GM12892 (cell line): ENCODE data around the gene EPB41L1.

Experiments
- DNase-seq: peaks from one replicate; pipeline ENCODE4 v3.0.0; 2011; ENCODE audit not compliant: insufficient read length
- FAIRE-seq: peaks from 2 replicates; lab custom pipeline; 2011; peaks lifted over from hg19 to GRCh38; lab: Jason Lieb, UNC
- POLR2A ChIP-seq: IDR thresholded peaks from 2 replicates; pipeline ENCODE4 v1.6.1; 2011; ENCODE audit warnings: low read depth, low read length, control low read depth
- POLR2AphosphoS5 ChIP-seq: IDR thresholded peaks from 2 replicates; pipeline ENCODE4 v1.6.1; 2011; ENCODE audit warnings: low read depth, low read length, control low read depth
- TAF1 ChIP-seq: IDR thresholded peaks from 2 replicates; pipeline ENCODE4 v1.6.1; 2011; ENCODE audit warnings: low read depth, mild to moderate bottlenecking, control low read depth, low read length, borderline replicate concordance

Gene EPB41L1

DNA sequence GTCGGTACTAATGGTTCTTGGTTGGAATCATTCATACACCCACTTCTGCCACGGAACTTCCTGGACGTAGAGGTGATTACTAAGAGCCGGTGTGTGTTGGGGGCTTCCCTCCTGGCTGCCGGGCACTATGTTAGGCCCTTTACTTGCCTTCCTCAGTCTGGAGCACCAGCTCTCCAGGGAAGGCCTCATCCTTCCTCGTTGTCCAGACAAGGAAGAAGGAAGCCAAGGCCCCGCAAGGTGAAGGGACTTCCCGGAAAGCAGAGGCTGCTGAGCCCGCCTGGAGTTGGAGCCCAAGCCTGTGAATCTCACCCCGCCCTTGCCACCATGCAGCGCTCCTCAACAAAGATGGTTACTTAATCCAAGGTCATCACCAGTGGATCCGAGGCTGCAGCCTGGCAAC lies 107.9 kb downstream of the EPB41L1 start:
- FAIRE-seq = no peak
- DNase-seq = no peak
- TF ChIP-seq POLR2A (no peak), POLR2AphosphoS5 (no peak), TAF1 (no peak)

DNA sequence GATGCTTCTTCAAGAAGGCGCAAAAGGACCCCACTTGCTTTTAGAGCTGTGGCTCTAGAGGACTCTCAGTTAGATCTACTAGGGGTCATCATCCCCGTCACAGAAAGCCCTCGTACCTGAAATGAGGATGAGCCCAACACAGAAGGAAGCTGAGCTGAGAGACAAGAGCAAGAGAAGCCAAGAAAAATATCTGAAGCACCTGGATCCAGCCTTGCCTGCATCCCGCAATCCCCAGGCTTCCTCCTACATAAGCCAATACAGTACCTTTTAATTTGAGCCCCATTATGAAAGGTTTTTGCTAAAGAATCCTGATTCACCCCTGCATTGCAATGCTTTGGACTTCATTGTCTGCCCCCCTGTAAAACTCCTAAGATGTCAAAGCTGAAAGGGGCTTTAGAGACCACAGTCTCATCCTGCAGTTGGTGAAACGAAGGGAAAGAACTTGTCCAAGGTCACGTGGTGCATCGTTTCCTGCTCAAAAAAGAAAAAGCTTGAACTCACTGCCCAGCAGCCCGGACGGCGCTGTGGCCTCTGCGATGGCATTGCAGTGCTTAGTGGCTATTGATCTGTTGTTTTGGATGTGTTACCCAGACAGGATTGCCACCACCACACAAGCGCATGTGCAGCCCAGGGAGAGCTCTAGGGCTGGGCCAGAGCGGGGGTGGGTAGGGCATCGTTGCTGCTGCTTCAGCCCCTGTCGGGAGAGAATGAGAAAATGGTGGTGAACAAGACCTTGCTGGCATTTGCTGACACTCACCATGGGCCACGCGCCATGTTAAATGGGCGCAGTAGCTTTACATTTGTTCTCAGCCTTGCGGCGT lies 110.1 kb downstream of the EPB41L1 start:
- FAIRE-seq (no peak), DNase-seq (no peak)
- TF ChIP-seq POLR2A (no peak), POLR2AphosphoS5 (no peak), TAF1 (no peak)

GRCh38 chr20:36266189-36266588 lies 111.6 kb downstream of the EPB41L1 start:
- DNase-seq (no peak), FAIRE-seq (no peak)
- no peak for TF ChIP-seq POLR2A
- TF ChIP-seq POLR2AphosphoS5 = no peak
- TF ChIP-seq TAF1 = no peak

- no peak for TF ChIP-seq TAF1
- no peak for TF ChIP-seq POLR2A
- no peak for TF ChIP-seq POLR2AphosphoS5
- no peak for FAIRE-seq
- DNase-seq = no peak
Observed at GRCh38 chr20:36267605-36268381, 113.3 kb downstream of the EPB41L1 start.

- FAIRE-seq (no peak), DNase-seq (no peak)
- no peak for TF ChIP-seq TAF1
- TF ChIP-seq POLR2AphosphoS5 = no peak
- TF ChIP-seq POLR2A = no peak
Observed at GRCh38 chr20:36268440-36269342, 114.2 kb downstream of the EPB41L1 start.

DNA sequence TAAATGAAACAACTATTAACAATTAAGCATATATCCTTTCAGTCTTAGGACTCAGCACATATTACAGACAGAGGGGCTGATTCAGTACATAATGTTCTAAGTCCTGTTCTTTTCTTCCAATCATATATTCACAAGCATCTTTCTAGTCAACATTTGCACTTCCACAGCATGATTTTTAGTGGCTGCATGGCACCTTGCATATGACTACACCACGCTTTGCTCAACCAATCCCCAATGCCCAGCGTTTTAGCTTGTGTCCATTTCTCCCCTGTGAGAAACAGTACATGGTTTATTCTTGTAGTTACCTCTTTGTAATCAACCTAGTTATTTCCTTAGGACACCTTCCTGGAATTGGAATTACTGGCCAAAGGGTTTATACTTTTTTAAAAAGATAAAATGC lies 115.0 kb downstream of the EPB41L1 start:
- FAIRE-seq (no peak), DNase-seq (no peak)
- TF ChIP-seq TAF1 (no peak), POLR2AphosphoS5 (no peak), POLR2A (no peak)

GRCh38 chr20:36270744-36271638 lies 116.5 kb downstream of the EPB41L1 start:
- DNase-seq (no peak), FAIRE-seq (no peak)
- no peak for TF ChIP-seq TAF1
- no peak for TF ChIP-seq POLR2AphosphoS5
- no peak for TF ChIP-seq POLR2A

- FAIRE-seq (no peak), DNase-seq (no peak)
- TF ChIP-seq POLR2AphosphoS5 (no peak), TAF1 (no peak), POLR2A (no peak)
Observed at GRCh38 chr20:36271639-36272546, 117.4 kb downstream of the EPB41L1 start.

DNA sequence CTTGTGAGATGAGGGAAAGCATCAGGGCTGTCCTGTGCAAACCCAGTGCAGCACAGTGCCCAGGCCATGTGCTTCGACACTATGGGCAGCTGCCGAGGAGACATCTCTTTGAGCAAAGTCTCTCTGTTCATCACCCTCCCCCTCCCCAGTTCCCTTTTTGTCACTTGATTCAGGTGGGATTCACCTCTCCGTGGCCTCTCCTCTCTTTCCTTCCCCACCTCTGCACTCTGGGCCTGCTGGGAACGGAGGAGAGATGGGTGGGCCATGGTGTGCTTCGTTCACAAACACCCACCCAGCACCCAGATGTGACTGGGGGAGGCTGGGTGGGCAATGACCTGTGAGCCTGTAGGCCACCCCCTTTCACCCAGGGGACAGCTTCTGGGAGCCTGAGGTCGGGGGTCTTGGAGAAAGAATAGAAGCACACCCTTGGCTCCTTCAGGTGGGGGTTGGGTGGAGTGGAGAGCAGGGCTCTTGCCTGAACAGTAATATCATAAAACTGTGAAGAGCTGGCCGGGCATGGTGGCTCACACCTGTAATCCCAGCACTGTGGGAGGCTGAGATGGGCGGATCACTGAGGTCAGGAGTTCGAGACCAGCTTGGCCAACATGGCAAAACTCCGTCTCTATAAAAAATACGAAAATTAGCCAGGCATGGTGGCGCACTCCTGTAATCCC lies 118.1 kb downstream of the EPB41L1 start:
- TF ChIP-seq POLR2AphosphoS5 (no peak), POLR2A (no peak), TAF1 (no peak)
- FAIRE-seq (no peak), DNase-seq (no peak)
